ENCODE results near the gene PRSS23.

- no peak for TF ChIP-seq MAX (IDR thresholded peaks at IDR 0.05)
- TF ChIP-seq ZBTB7A (IDR thresholded peaks at IDR 0.05; ENCODE audit: low read depth), result no peak
- no peak for TF ChIP-seq TCF12 (IDR thresholded peaks at IDR 0.05; ENCODE audit: low read depth)
- no peak for TF ChIP-seq CEBPB (IDR thresholded peaks at IDR 0.05)
- TF ChIP-seq EP300 (IDR thresholded peaks at IDR 0.05; ENCODE audit: borderline replicate concordance), result no peak
- no peak for TF ChIP-seq YY1 (IDR thresholded peaks at IDR 0.05; ENCODE audit: low read depth)
- TF ChIP-seq EGR1 (IDR thresholded peaks at IDR 0.05), result no peak
- TF ChIP-seq TAF1 (IDR thresholded peaks at IDR 0.05; ENCODE audit: low read depth), result no peak
- no peak for TF ChIP-seq REST (IDR thresholded peaks at IDR 0.05; ENCODE audit: low read depth)
- no peak for TF ChIP-seq CREB1 (IDR thresholded peaks at IDR 0.05; ENCODE audit: low read depth)
- TF ChIP-seq FOXM1 (IDR thresholded peaks at IDR 0.05; ENCODE audit: borderline replicate concordance, low read depth), result no peak
- TF ChIP-seq USF1 (IDR thresholded peaks at IDR 0.05), result no peak
- no peak for TF ChIP-seq RAD21 (IDR thresholded peaks at IDR 0.05; ENCODE audit: low read depth)
Observed at GRCh38 chr11:86795511-86795910, 4.8 kb upstream of the PRSS23 start.

Data from Ishikawa (cell line).